ENCODE measurements around the gene WDR7.

The WDR7 gene

GRCh38 chr18:56890632-56891031, 239.5 kb downstream of the WDR7 start:
- no peak for DNase-seq (ENCODE audit: low read depth)

GRCh38 chr18:56891116-56891515, 240.0 kb downstream of the WDR7 start:
- no peak for DNase-seq (ENCODE audit: low read depth)

GRCh38 chr18:56891870-56892269, 240.7 kb downstream of the WDR7 start:
- DNase-seq (ENCODE audit: low read depth): no peak

- no peak for DNase-seq (ENCODE audit: low read depth)
These were observed 246.0 kb downstream of the WDR7 start for GRCh38 chr18:56897122-56897521.

GRCh38 chr18:56899660-56900059, 248.5 kb downstream of the WDR7 start:
- no peak for DNase-seq (ENCODE audit: low read depth)

- no peak for DNase-seq (ENCODE audit: low read depth)
These were observed 249.3 kb downstream of the WDR7 start for GRCh38 chr18:56900195-56901094.

GRCh38 chr18:56901919-56902318, 250.8 kb downstream of the WDR7 start:
- no peak for DNase-seq (ENCODE audit: low read depth)

GRCh38 chr18:56902653-56903052, 251.5 kb downstream of the WDR7 start:
- DNase-seq (ENCODE audit: low read depth): no peak

GRCh38 chr18:56903686-56904085, 252.5 kb downstream of the WDR7 start:
- DNase-seq (ENCODE audit: low read depth): no peak

- no peak for DNase-seq (ENCODE audit: low read depth)
These were observed 256.6 kb downstream of the WDR7 start for GRCh38 chr18:56907771-56908170.

GRCh38 chr18:56910237-56910636, 259.1 kb downstream of the WDR7 start:
- no peak for DNase-seq (ENCODE audit: low read depth)

- DNase-seq (ENCODE audit: low read depth): no peak
These were observed 259.8 kb downstream of the WDR7 start for GRCh38 chr18:56910967-56911366.

- DNase-seq (ENCODE audit: low read depth): no peak
These were observed 262.8 kb downstream of the WDR7 start for GRCh38 chr18:56913941-56914340.

GRCh38 chr18:56919190-56919589, 268.0 kb downstream of the WDR7 start:
- DNase-seq (ENCODE audit: low read depth): no peak

GRCh38 chr18:56921896-56922480, 270.8 kb downstream of the WDR7 start:
- DNase-seq (ENCODE audit: low read depth): no peak

- DNase-seq (ENCODE audit: low read depth): no peak
These were observed 275.6 kb downstream of the WDR7 start for GRCh38 chr18:56926734-56927133.

GRCh38 chr18:56927786-56928185, 276.6 kb downstream of the WDR7 start:
- DNase-seq (ENCODE audit: low read depth): no peak

- DNase-seq (ENCODE audit: low read depth): no peak
These were observed 278.7 kb downstream of the WDR7 start for GRCh38 chr18:56929886-56930285.

GRCh38 chr18:56933472-56933871, 282.3 kb downstream of the WDR7 start:
- no peak for DNase-seq (ENCODE audit: low read depth)

GRCh38 chr18:56934131-56934530, 283.0 kb downstream of the WDR7 start:
- no peak for DNase-seq (ENCODE audit: low read depth)

GRCh38 chr18:56934906-56935305, 283.7 kb downstream of the WDR7 start:
- DNase-seq (ENCODE audit: low read depth): no peak

- DNase-seq (ENCODE audit: low read depth): no peak
These were observed 284.4 kb downstream of the WDR7 start for GRCh38 chr18:56935434-56936040.

- no peak for DNase-seq (ENCODE audit: low read depth)
These were observed 285.3 kb downstream of the WDR7 start for GRCh38 chr18:56936457-56936856.

All from T-helper 22 cell (primary cell).